G401.6 (cell line): Measurements from ENCODE around the gene FMNL2.

Experiments used
- FAIRE-seq: peaks from 2 replicates; lab custom pipeline; 2012; peaks lifted over from hg19 to GRCh38; lab: Jason Lieb, UNC

Gene FMNL2

GRCh38 chr2:152405206-152406118, 70.5 kb downstream of the FMNL2 start:
- FAIRE-seq: no peak

- FAIRE-seq: no peak
Observed at GRCh38 chr2:152406119-152406835, 71.3 kb downstream of the FMNL2 start.

- FAIRE-seq: no peak
Observed at GRCh38 chr2:152406836-152407161, 71.8 kb downstream of the FMNL2 start.

- FAIRE-seq: no peak
Observed at GRCh38 chr2:152407204-152407721, 72.3 kb downstream of the FMNL2 start.

- no peak for FAIRE-seq
Observed at GRCh38 chr2:152407806-152408205, 72.8 kb downstream of the FMNL2 start.

GRCh38 chr2:152408254-152408653, 73.3 kb downstream of the FMNL2 start:
- FAIRE-seq: no peak

GRCh38 chr2:152409386-152410164, 74.6 kb downstream of the FMNL2 start:
- FAIRE-seq: no peak

- FAIRE-seq: no peak
Observed at GRCh38 chr2:152410165-152410597, 75.2 kb downstream of the FMNL2 start.

GRCh38 chr2:152411154-152411553, 76.2 kb downstream of the FMNL2 start:
- FAIRE-seq: no peak

- FAIRE-seq: no peak
Observed at GRCh38 chr2:152413228-152414030, 78.5 kb downstream of the FMNL2 start.

GRCh38 chr2:152415231-152415642, 80.3 kb downstream of the FMNL2 start:
- no peak for FAIRE-seq

GRCh38 chr2:152415796-152416195, 80.8 kb downstream of the FMNL2 start:
- FAIRE-seq: no peak

GRCh38 chr2:152418688-152419087, 83.7 kb downstream of the FMNL2 start:
- no peak for FAIRE-seq

GRCh38 chr2:152419944-152420343, 85.0 kb downstream of the FMNL2 start:
- FAIRE-seq: no peak

- FAIRE-seq: no peak
Observed at GRCh38 chr2:152420363-152420762, 85.4 kb downstream of the FMNL2 start.

GRCh38 chr2:152420936-152421335, 86.0 kb downstream of the FMNL2 start:
- no peak for FAIRE-seq

- FAIRE-seq: peak; percentile 57
Observed at GRCh38 chr2:152421521-152422370, 86.8 kb downstream of the FMNL2 start.

GRCh38 chr2:152423684-152424083, 88.7 kb downstream of the FMNL2 start:
- FAIRE-seq: no peak

GRCh38 chr2:152425765-152426727, 91.1 kb downstream of the FMNL2 start:
- no peak for FAIRE-seq
